HEK293T (cell line): Measurements from ENCODE around the gene ARHGAP20.

ENCODE experiments used
- ARNT ChIP-seq: fragments of 450-650 bp; IDR thresholded peaks from 2 replicates; pipeline ENCODE4 v1.6.1; 2017; ENCODE audit warnings: mild to moderate bottlenecking
- BHLHE40 ChIP-seq: fragments of 450-650 bp; IDR thresholded peaks from 2 replicates; pipeline ENCODE4 v1.6.1; 2016; ENCODE audit warnings: mild to moderate bottlenecking, moderate library complexity, borderline replicate concordance
- TARDBP ChIP-seq: fragments of 450-650 bp; IDR thresholded peaks from 2 replicates; pipeline ENCODE4 v1.6.1; 2016
- TF ChIP-seq, protein P1 (sequence below): fragments of 450-650 bp; IDR thresholded peaks from 2 replicates; pipeline ENCODE4 v1.6.1; 2016

DNA sequence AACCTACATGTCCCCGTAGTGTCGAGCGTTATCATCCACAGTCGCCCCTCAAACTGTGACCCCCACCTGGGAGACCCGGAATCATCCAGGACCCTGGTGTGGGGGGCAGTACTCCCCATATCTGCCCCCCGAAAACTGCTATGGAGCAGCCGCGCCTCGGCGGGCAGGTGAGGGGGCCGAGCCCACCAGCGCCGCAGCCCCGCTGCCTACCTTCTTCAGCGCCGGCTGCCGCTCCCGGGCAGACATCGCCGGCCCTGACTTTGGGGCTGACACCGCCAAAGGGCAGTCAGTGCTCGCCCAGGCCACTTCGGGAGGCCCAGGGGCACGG lies 825 bp downstream of the ARHGAP20 start:
- TF ChIP-seq, protein P1, sequence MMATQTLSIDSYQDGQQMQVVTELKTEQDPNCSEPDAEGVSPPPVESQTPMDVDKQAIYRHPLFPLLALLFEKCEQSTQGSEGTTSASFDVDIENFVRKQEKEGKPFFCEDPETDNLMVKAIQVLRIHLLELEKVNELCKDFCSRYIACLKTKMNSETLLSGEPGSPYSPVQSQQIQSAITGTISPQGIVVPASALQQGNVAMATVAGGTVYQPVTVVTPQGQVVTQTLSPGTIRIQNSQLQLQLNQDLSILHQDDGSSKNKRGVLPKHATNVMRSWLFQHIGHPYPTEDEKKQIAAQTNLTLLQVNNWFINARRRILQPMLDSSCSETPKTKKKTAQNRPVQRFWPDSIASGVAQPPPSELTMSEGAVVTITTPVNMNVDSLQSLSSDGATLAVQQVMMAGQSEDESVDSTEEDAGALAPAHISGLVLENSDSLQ, result no peak
- TF ChIP-seq ARNT, result no peak
- TF ChIP-seq BHLHE40, result no peak
- TF ChIP-seq TARDBP, result no peak
